ENCODE results near the gene SULF2.

Gene SULF2

DNA sequence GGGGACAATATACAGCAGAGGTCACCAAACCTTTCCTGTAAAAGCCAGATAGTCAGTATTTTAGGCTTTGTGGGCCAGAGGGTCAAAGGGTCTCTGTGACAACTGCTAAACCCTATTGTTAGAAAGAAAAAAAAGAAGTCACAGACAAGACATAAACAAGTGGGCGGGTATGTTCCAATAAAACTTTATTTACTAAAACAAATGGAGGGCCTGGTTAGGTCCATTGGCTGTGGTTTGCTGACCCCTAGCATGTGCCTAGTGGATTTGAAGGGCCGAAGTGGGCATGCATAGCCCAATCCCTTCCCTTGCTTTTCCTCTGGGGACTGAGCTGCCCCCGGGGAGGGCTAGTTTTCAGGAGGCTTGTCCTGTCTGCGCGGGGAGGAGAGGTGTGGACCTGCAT lies 78.9 kb downstream of the SULF2 start:
- DNase-seq = no peak

DNA sequence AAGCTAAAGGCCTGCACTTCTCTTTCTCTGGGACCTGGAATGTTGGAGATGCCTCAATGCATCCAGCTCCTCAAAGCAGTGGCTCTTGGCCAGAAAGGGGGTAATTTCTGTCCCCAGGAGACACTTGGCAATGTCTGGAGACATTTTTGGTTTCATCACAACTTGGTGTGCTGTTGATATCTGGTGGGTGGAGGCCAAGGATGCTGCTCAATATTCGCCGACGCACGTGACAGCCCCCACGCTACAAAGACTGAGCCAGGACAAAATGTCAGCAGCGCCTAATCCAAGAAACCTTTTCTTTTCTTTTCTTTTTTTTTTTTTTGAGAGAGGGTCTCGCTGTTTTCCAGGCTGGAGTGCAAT lies 79.8 kb downstream of the SULF2 start:
- no peak for DNase-seq

DNA sequence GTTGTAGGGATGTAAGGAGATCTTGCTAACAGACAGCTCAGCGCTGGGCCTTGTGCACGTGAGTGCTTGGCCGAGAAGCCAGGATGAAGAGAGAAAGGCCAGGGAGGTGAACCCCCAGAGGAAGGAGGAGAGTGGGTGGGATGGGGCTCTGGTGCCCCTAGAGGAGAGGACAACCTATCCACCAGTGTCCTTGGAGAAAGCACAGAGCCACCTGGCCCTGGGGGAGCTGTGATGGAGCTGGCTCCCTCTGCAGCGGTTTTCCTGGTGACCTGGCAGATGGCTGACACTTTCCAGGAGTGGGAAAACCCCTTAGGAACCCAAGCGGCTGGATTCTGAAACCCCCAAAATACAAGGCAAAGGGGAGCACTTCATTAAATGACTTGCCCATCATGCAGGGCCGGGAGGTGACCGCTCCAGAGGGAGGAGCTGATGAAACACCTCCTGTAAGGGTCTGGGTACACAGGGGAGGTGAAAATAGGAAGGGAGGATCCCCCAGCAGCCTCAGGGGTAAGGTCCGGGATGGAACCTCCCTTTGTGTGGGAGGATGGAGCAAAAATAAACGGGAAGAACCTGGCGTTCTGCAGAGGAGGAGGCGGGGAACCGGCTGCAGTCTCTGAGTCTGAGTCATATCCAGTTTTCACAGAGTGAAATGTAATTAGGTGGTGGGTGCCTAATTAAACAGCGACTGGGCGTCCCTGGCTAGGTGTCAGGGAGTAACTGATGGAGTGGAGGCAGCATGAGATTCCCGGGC lies 80.4 kb downstream of the SULF2 start:
- DNase-seq = no peak

DNA sequence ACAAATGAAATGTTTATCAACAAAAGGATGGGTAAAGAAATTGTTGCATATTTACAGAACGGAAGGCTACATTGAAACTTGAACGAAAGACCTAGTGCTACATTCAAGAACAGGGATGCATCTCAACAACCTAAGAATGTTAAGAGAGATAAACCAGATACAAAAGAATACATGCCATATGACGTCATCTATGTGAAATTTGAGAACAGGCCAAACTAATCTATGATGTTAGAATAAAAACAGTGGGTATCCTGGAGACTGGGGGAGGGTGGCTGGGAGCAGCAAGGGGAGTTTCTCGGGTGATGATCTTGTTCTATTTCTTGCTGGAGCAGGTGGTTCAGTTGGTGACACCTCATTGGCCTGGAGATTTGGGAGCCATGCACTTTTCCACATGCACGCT lies 81.5 kb downstream of the SULF2 start:
- no peak for DNase-seq

DNA sequence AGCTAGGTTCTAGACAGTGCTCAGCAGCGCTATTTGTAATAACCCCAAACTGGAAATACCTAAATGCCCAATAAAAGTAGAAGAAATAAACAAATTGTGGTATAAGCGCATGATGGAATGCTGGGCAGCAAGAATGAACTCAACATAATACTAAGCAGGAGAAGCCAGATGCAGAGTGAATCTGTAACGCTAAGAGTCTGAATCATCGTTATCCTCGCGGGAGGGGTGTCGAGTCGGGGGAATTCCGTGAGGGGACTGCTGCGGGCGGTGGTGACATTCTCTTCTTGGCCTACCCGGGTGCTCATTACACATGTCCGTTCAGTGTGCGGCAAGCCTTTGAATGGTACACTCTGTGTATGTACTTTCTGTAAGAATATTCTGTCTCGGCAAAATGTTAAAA lies 83.7 kb downstream of the SULF2 start:
- no peak for DNase-seq

DNA sequence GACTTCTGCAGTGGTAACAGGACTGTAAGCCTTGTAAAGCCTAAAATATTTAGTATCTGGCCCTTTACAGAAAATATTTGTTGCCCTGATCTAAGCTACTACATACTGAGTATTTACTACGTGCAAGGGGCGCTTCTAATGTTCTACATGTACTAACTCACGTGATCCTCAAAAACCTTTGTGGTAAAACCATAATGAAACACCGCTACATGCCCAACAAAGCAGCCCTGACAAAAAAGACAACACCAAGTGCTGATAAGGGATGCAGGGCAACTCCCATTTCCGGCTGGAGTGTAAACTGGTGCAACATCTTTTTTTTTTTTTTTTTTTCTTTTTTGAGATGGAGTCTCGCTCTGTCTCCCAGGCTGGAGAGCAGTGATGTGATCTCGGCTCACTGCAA lies 85.0 kb downstream of the SULF2 start:
- no peak for DNase-seq

DNA sequence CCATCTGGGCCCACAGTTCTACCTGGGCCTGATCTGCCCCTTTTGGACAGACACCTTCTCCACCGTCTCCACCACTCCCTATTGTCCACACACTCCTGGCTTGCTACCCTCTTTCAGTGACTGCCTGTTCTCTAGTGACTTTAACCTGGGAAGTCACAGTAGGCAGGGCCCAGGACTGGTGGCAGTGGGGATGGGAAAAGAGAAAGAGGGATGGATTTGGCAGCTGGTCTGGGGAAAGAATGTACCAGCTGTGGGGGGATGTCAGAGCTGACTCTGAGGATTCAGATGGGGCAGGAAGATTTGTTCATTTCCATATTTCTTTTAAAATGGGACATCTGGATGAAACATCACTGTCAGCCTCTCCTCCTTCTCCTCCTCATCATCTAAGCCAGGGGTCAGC lies 85.5 kb downstream of the SULF2 start:
- DNase-seq = no peak

DNA sequence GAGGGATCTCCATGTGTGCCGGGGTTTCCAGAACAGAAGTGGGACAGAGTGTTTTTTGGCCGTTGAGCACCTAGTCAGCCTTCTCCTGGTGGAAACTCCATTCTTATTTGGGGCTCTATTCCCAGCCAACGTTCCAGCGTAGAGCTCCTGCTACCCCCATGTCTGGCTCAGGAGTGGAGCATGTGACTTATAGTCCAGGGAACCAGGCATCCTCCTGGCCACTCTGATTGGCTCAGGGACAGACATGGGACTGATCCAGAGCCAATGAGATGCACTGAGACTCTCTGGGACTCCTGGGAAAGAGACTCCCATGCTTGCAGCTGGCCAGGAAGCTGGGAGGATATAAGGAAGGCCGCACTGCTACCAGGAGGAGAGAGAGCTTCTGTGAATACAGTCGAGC lies 87.1 kb downstream of the SULF2 start:
- no peak for DNase-seq

DNA sequence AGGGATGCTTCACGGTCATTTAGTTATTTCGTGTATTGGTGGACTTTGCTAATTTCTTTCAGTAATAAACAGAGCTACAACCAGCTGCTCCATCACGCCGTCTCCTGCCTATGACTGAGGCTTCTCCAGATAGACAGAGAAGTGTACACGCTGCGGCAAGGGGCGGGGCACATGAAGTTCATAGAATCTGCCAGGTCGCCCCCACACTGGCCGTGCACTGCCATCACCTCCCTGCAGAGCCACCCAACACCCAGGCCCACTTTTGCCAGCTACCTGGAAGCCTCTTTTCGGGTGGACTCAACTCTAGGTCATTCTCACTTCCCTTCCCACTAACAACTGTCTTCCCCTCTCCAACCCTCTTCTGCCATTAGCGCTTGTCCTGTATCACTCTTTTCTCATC lies 88.4 kb downstream of the SULF2 start:
- DNase-seq = no peak

DNA sequence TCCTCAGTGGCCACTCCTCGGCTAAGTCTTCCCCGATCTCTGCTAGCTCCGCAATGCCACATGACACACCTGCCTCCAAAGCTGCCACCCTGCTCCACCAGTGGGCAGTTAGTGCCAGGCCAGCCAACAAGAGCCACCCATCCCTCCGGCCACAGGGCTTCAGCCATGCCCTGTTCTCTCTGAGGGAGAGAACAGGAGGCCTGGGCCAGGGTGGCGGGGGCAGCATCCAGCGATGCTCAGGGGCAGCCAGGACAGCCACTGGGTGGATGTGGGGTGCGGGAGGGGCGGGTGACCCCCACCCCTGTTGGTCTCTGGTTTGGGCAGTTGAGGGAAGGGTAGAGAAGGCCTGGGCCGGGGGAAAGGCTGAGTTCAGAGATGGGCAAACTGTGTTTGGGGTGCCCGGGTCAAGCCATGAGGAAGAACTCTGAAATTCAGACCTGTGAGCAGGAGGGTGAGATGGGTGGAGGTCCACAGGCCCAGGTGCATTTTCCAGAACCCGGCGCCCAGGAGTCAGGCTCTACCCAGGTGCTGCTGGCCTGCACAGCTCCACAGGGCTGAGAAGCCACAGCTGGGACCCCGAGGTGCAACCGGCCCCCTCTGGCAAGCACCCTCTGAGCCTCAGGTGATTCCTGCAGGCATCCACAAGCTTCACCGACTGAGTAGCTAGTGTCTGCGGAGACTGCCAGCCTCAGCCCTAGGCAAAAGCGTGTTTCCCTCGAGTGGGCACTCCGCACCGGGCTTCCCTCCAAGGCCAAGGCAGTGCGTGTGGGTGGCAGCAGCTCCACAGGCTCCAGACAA lies 91.1 kb downstream of the SULF2 start:
- no peak for DNase-seq

DNA sequence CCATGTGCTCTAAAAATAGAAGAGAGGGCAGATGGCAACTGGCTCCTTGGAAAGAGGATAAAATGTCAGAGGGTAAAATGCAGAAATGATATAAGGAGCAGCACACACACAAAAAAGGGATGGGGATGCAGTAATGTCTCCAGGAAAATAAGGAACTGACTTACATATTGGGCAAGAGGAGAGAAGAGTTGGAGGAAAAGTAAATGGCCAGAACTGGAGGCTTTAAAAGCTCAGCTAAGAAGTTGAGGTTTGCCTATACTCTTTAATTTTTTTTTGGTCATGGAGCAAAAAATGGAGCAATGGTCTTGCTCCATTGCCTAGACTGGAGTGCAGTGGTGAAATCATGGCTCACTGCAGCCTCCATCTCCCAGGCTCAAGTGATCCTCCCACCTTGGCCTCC lies 93.7 kb downstream of the SULF2 start:
- no peak for DNase-seq

DNA sequence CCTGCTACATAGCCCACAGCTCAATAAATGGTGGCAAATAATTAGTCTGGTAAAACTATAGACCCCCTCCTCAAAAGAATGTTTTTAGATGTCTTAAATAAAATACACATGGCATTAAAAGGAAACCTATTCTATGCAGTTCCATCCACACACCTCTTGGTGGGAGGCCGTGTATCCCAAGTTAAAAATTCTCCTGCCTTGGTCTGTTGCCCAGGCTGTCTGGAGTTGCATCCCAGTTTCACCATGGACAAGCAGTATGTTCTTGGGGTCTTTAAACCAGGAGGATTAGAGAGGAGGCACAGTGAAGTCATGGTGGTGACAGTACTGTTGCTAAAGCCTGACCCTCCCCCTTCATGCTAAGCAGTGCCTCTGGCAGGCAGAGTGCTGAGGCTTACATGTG lies 95.5 kb downstream of the SULF2 start:
- no peak for DNase-seq

DNA sequence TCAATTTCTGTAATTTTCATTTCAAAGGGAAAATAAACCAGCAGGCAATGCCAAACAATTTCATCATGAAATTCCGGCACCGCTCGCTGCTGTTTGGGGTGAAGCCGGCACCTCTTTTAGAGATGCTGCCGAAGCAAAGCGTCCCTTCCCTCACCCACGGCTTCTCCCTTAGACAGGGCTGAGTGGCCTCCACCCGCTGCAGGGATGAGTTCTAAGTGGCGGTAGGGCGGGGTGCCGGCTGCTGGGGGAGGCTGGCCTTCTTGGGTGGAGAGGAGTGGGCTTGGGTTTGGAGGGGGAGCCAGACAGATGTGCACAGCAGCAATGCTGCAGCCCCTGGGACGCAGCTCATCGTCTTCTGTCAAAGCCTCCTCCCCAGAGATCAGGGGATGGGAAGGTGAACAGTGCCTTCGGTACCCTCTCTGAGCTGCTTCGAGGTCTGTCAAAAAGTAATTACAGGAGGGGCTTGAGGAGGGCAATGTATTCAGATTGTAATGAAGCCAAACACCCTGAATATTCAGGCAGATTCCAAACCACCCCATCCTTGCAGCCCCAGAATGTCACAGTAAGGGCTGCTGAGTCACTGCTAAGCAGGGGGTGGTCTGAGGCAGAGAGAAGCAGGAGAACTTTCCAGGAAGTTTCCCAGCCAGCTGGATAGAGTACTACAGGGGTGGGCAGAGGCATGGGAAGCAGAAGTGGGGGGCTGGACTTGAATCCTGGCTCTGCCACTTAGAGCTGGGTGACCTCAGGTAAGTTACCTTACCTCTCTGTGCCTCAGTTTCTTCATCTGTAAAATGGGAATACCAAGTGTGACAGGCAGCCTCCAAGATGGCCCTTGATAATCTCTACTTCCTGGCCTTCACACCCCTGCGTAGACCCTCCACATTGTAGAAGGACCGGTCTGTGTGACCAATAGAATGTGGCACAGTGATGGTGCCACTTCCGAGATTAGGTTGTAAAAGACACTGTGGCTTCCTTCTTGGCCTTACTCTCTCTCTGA lies 96.6 kb downstream of the SULF2 start:
- no peak for DNase-seq

DNA sequence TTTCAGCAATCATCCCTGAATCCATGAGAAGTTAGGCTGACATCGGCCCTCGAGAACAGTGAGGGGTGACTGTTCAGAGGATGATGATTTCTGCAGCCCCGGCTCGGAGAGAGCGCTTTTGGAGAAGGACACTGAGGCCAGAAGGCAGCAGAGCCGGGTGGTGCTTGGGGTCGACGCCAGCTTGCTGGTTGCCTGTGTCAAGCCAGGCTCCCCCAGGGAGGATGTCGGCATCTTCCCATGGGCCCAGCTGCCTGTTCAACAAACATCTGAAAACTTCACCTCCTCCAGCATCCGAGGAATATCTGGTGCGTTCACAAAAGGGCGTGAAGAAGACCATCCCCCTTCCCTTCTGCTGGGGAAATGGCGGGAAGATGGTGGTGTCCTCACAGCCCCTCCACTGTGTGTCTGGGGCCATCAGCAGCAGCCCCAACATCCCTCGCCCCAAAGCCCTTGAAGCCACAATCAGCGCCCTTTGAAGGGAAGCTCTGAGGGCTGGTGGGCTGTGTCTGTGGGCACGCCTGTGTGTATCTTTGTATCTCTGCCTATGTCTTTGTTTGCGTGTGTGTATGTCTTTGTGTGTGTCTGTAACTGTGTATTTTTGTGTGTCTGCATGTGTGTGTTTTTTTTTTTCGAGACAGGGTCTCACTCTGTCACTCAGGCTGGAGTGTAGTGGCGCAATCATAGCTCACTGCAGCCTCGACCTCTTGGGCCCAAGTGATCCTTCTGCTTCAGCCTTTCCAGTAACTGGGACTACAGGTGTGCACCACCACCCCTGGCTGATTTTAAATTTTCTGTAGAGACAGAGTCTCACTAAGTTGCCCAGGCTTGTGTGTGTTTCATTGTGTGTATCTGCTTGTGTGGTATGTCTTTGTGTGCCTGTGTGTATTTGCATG lies 97.9 kb downstream of the SULF2 start:
- DNase-seq = no peak

DNA sequence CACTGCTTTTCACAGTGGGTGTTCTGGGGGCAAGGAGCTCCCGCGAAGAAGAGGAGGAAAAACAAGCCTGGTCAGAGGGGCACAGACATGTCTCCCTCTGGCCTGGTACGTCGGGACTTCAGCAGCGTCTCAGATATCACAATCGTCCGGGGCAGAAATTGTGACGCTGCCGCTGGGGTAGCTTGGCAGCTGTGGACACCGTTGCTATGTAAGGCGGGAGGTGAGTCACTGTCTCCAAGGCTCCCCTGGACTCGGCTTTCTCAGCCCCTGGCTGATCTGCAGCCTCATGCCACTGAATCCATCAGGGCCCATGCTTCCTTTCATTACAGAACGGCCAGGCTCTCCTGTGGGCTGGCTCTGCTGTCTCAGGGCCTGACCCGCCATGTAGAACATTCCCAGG lies 98.7 kb downstream of the SULF2 start:
- DNase-seq = no peak

DNA sequence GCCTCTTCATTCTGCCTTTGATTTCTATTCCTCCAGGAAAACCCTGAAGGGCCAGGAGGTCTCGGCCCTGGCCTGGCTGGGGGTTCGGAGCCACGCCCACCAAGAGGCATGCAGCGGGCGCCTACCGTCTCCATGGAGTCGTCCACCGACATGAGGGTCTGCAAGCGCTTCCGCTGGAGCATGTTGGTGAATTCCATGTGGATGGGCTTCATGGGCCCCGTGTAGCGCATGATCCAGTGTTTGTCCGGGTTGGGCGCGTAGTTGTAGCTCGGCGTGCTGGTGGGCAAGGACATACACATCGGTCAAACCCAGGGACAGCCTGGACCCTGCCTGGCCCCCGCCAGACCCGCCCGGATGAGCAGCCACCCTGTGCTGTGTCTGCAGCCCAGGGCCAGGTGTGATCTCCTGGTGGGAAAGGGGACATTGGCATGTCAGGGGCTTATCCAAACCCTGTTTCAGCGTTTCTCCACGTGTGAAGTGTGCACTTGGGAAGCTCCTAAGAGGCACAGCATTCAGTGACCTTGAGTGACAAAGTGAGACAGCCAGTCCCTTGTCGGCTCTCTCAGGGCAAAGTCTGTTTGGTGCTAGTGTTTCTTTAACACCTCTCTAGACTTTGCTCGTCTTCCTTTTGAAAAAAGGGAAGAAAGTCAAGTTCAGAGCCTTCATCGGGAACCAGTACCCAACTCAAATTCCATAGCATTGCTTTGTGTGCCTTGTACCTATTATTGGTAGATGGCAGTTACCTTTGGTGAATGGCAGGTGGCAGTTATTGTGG lies 100.8 kb downstream of the SULF2 start:
- no peak for DNase-seq

DNA sequence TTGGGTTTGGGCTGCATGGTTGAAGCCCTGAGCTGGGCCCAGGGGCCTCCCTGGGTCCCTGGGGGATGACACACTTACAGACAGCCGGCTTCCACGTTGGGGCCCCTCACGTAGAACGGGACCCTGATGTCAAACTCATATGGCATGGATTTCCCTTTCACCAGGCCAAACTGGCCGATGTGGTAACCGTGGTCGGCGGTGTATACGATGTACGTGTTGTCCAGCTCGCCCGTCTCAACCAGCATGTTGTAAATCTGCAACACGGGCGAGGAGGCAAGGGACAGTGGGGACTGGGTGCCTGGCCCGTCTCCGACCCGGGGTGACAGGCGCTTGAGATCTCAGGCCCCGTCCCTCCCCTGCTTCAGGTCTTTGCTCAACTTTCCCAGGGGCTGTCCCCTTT lies 102.4 kb downstream of the SULF2 start:
- DNase-seq = no peak

DNA sequence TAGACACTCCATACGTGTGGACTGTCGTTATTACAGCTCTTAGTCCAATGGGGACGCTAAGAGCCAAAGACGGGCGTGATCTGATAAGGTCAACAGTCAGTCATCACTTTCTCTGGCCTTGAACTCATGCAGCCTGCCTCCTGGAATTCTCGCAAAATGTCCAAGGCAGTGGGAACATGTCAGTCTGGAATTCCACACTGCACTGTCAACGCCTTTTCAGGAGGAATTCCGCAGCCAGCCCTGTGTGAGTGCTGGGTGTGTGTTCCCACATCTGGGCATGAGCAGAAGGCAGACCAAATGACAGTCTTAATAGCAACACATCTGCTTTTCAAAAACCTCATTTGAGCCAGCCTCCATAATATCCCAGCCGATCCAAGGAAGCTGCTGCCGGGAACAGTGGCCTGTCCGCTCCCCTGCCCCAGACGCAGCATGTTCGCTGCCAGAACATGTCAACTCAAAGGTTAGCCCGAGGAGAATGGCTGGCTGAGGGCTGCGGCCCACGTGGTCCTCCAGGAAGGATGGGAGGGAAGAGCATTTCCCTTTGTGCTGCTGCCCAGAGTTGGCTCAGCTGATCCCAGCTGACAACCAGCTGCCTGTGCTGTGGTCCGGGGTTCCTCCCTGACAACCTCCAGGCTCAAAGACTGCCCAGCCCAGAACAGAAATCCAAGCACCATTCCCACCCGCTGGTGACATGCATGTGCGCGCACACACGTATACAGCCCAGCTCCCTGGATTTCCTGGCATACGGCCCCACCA lies 103.1 kb downstream of the SULF2 start:
- DNase-seq = no peak

DNA sequence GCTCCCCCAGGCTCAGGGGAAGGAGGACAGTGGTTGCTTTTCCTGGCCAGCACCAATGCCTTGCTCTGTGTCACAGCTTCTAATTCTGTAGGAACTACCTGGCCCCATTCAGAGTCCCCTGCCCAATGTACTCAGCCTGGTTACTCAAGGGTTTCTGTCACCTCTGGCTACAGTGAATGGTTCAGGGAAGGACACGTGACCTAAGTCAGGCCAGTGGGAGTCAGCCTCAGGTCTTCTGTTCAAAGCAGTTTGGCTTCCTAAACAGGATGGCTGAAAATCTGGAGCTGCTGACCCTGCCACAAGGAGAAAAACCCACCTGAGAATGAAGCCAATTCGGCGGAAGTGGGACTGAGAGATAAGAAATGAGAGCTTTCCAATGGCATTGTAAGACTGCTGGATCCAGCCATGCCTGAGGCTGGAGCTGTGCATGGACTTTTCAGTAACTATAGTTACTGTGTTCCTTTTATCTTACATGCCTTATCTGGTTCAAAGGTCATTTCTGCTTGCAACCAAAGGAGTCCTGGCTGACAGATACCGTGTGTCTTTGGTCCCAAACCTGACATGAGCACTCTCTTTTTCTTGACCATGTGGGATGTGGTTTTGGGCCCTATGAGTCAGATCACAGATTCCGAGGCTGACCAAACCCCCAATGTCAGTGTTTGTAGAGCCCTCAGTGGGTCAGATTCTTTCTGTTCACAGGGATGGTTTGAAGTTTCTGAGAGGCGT lies 104.3 kb downstream of the SULF2 start:
- DNase-seq = no peak

DNA sequence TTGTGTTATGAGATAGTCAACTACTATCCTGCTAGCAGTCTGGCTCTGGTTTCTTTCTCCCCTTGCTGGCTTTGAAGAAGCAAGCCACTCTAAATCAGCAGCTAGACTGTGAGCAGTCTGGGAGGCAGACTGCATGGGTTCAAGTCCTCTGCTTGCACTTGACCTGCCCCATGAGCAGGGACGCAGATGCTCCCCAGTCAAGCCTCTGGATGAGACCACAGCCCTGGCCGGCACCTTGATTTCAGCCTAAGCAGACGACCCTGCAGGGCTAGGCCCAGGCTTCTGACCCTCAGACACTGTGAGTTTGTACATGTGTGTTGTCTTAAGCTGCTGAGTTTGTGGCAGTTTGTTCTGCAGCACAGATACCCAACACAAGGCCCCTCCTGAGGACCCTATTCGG lies 105.8 kb downstream of the SULF2 start:
- no peak for DNase-seq

Data from DMS79 (cell line).